GM23248 (cell line): ENCODE data around the gene ZFAND3. TPM values are rescaled to one million over a fixed set of nuclear protein-coding genes. Genes with fewer than 3 reads are reported as not detected.

Source experiments
- DNase-seq: peaks from one replicate; pipeline ENCODE4 v3.0.0-alpha.2; 2015
- H2AFZ ChIP-seq: fragments of 200-600 bp; sonication (generic); 2 replicates; pipeline ENCODE4 v1.6.1; 2016; ENCODE audit warnings: antibody characterized with exemption
- H3F3A ChIP-seq: fragments of 200-600 bp; sonication (generic); 2 replicates; pipeline ENCODE4 v1.6.1; 2016; ENCODE audit warnings: mild to moderate bottlenecking, antibody characterized with exemption, mixed run types; ENCODE audit not compliant: insufficient read depth
- H3K27ac ChIP-seq: fragments of 200-600 bp; sonication (generic); 2 replicates; pipeline ENCODE4 v1.5.1; 2016; ENCODE audit warnings: mild to moderate bottlenecking
- H3K27me3 ChIP-seq: fragments of 200-600 bp; sonication (generic); replicated peaks from 2 replicates; pipeline ENCODE4 v1.6.1; 2016; ENCODE audit warnings: mild to moderate bottlenecking; ENCODE audit not compliant: insufficient read depth
- H3K36me3 ChIP-seq: fragments of 200-600 bp; sonication (generic); 2 replicates; pipeline ENCODE4 v1.6.1; 2016; ENCODE audit warnings: low read depth, mild to moderate bottlenecking
- H3K4me1 ChIP-seq: fragments of 200-600 bp; sonication (generic); 2 replicates; pipeline ENCODE4 v1.6.1; 2016; ENCODE audit warnings: mild to moderate bottlenecking; ENCODE audit not compliant: insufficient read depth
- H3K4me2 ChIP-seq: fragments of 200-600 bp; sonication (generic); one replicate; pipeline ENCODE4 v1.6.1; 2016; ENCODE audit warnings: mild to moderate bottlenecking; ENCODE audit not compliant: unreplicated experiment
- H3K4me3 ChIP-seq: fragments of 200-600 bp; sonication (generic); 2 replicates; pipeline ENCODE4 v1.5.1; 2016; ENCODE audit warnings: mild to moderate bottlenecking
- H3K79me2 ChIP-seq: fragments of 200-600 bp; sonication (generic); 2 replicates; pipeline ENCODE4 v1.6.1; 2016; ENCODE audit warnings: mild to moderate bottlenecking; ENCODE audit not compliant: insufficient read depth
- H3K9ac ChIP-seq: fragments of 200-600 bp; sonication (generic); 2 replicates; pipeline ENCODE4 v1.6.1; 2016; ENCODE audit warnings: mild to moderate bottlenecking
- H3K9me2 ChIP-seq: fragments of 200-600 bp; sonication (generic); 2 replicates; pipeline ENCODE4 v1.6.1; 2016; ENCODE audit warnings: mixed run types, mild to moderate bottlenecking, moderate library complexity; ENCODE audit not compliant: insufficient read depth
- H3K9me3 ChIP-seq: fragments of 200-600 bp; sonication (generic); one replicate; pipeline ENCODE4 v1.6.1; 2017; ENCODE audit warnings: low read depth
- H4K20me1 ChIP-seq: fragments of 200-600 bp; sonication (generic); 2 replicates; pipeline ENCODE4 v1.6.0; 2016; ENCODE audit not compliant: insufficient read depth
- EZH2 ChIP-seq: fragments of 200-600 bp; sonication (generic); IDR thresholded peaks from 2 replicates; pipeline ENCODE4 v1.6.1; 2018; ENCODE audit warnings: antibody characterized with exemption, mild to moderate bottlenecking; ENCODE audit not compliant: insufficient read depth, poor library complexity, severe bottlenecking
- EZH2phosphoT487 ChIP-seq: fragments of 200-600 bp; sonication (generic); IDR thresholded peaks from 2 replicates; pipeline ENCODE4 v1.6.1; 2018; ENCODE audit warnings: antibody characterized with exemption, moderate library complexity, mild to moderate bottlenecking, low read depth; ENCODE audit not compliant: insufficient read depth
- WGBS, 2 experiments: methylation state at CpG; one replicate each; pipeline ENCODE4 v1.1.6; 2015 to 2017; ENCODE audit warnings: low lambda C conversion rate in 2 of 2, low coverage in 1 of 2; ENCODE audit errors: missing lambda C conversion rate in 2 of 2; 5-methylcytosine and 5-hydroxymethylcytosine counted together
- in situ Hi-C: fragments of 300-500 bp; cut with MboI; formaldehyde crosslinking; loops from 2 replicates; pipeline ENCODE4 v1.15.0; 2020
- polyA plus RNA-seq: library from polyadenylated mRNA; unstranded; fragments of >200 nt; fragmentation: Nextera tagmentation; extraction: Ambion mirVana; gene quantifications from 2 replicates; pipeline ENCODE4 v1.2.1, GENCODE V29; 2016
- total RNA-seq: library from RNA; depleted of rRNA; stranded (reverse); fragments of >200 nt; shearing (Covaris generic); gene quantifications from 2 replicates; pipeline ENCODE4 v1.2.3, GENCODE V29; 2014

ZFAND3 gene
- total and polyA plus RNA-seq, 2 experiments from 2014 or later, result 27.5 to 40.0 TPM

DNA sequence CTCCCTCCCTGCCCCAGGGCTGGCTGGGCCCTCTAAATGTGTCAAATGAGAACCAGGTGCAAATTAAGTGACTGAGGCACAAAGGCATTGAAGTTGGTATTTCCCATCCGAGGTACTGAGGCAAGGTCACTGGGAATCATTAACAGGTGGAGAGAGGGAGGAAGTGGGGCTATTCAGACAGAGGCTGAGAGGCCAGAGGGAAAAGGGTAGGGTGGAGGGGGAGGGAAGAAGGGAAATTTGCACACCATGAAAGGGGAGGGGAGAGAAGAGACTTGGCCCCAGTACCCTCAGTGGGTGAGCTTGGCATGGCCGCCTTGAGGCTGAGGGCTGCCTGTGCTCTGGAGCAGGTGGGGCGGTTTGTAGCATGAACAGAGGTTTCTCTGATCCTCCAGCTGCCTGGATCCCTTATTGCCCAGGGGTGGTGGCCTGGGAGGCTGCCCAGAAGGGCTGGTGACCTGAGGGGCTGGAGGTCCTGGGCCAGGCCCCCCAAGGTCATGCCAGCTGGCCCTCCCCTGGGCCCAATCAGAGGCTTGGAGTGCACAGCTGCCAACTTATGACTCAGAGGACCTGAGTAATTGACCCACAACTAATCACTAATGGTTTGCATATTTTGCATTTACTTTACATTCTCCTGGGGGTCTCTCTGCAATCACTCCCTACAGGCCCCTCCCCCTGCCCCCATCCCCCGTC lies 40.3 kb upstream of the ZFAND3 start:
- in situ Hi-C loops, result no loop called here
- TF ChIP-seq EZH2, result no peak
- no peak for TF ChIP-seq EZH2phosphoT487
- DNase-seq, result peak; percentile 49
- H3K27me3 ChIP-seq, result no peaks in the 10 kb centered on the region
- no peak overlapping the region for H2AFZ ChIP-seq
- no peak overlapping the region for H3K4me3 ChIP-seq
- WGBS, 2 experiments, result 68 to 69% methylated on average over 3 to 4 of the region's 4 CpGs
- H3K4me2 ChIP-seq, result no peak overlapping the region
- no peaks in the 10 kb centered on the region for H3K9me2 ChIP-seq
- H3K36me3 ChIP-seq, result no peaks in the 10 kb centered on the region
- H3K9ac ChIP-seq, result no peak overlapping the region
- H4K20me1 ChIP-seq, result no peaks in the 10 kb centered on the region
- peaks cover 13% of the 10 kb centered on the region for H3K4me1 ChIP-seq
- no peak overlapping the region for H3K27ac ChIP-seq
- H3K79me2 ChIP-seq, result no peaks in the 10 kb centered on the region
- H3K9me3 ChIP-seq, result no peaks in the 10 kb centered on the region
- H3F3A ChIP-seq, result no peaks in the 10 kb centered on the region

DNA sequence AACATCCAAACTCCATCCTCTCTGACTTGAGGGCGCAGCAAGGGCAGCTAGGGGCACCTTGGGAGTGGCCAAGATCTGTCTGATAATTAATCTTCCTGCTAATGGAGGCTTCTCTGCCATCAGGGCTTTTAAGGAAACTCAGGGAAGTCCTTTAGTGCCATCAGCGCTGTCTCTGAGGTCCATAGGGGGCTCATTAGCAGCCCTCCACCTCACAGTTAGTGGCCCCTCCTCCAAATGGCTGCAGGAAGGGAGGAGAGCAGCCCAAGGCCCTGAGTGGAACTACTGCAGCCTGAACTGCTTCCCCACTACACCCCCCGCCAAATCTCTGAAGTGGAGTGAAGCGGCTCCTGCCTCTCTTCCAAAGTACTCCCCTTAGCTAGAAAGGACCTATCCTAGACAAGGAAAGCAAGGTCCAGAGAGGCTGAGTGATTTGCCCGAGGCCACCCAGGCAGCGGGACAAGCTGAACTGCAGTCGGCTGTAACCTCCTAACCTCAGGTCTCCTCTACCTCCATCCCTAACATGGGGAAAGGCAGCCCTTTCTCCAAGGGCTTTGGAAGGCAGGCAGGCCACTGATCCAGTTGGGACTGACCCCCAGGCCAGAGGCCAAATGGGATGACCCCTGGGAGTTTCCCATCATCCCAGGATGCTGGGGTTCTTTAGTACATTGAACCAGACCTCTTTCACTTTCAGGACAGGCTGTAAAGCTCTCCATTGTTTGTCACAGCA lies 39.5 kb upstream of the ZFAND3 start:
- no peak for TF ChIP-seq EZH2phosphoT487
- TF ChIP-seq EZH2, result no peak
- Histone ChIP-seq H2AFZ (no peak overlapping the region), H3K4me3 (no peak overlapping the region), H3K9me2 (no peaks in the 10 kb centered on the region), H3K79me2 (no peaks in the 10 kb centered on the region), H3F3A (no peaks in the 10 kb centered on the region), H3K27ac (no peak overlapping the region), H4K20me1 (no peaks in the 10 kb centered on the region), H3K4me2 (no peak overlapping the region), H3K36me3 (no peaks in the 10 kb centered on the region), H3K9me3 (no peaks in the 10 kb centered on the region), H3K4me1 (peaks cover 18% of the 10 kb centered on the region), H3K27me3 (no peaks in the 10 kb centered on the region), H3K9ac (no peak overlapping the region)
- in situ Hi-C loops, result no loop called here
- no peak for DNase-seq
- 95 to 96% methylated on average over 7 of the region's 7 CpGs for WGBS, 2 experiments

DNA sequence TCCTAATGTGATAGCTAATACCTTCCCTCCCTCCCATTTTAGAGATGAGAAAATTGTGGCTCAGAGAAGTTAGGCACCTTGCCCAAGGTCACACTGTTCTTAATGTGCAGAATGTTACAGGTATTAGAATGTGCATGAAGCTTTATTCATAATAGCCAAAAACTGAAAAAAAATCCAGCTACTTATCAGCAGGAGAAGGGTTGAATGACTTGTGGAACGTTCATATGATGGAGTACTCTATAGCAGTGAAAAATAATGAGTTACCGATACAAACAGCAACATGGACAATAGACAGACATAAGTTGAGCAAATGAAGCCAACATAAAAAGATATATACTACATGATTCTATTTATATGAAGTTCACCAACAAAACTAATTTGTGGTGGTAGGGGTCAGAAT lies 37.7 kb upstream of the ZFAND3 start:
- Histone ChIP-seq H3K4me3 (no peak overlapping the region), H3K9me2 (no peaks in the 10 kb centered on the region), H2AFZ (no peak overlapping the region), H3K27ac (no peak overlapping the region), H3K9me3 (no peaks in the 10 kb centered on the region), H3F3A (no peaks in the 10 kb centered on the region), H3K36me3 (no peaks in the 10 kb centered on the region), H3K9ac (no peak overlapping the region), H4K20me1 (no peaks in the 10 kb centered on the region), H3K27me3 (no peaks in the 10 kb centered on the region), H3K4me2 (no peak overlapping the region), H3K79me2 (no peaks in the 10 kb centered on the region), H3K4me1 (peaks cover 18% of the 10 kb centered on the region)
- in situ Hi-C loops, result no loop called here
- no peak for TF ChIP-seq EZH2phosphoT487
- no peak for TF ChIP-seq EZH2
- WGBS, 2 experiments, result 68 to 69% methylated on average over 2 of the region's 2 CpGs
- DNase-seq, result no peak

GRCh38 chr6:37783025-37783855 lies 36.3 kb upstream of the ZFAND3 start:
- peak overlapping the region; percentile 71 for H3K9ac ChIP-seq
- H4K20me1 ChIP-seq, result no peaks in the 10 kb centered on the region
- no peaks in the 10 kb centered on the region for H3K9me3 ChIP-seq
- no peaks in the 10 kb centered on the region for H3K36me3 ChIP-seq
- peak overlapping the region; percentile 64 for H3K4me3 ChIP-seq
- no peaks in the 10 kb centered on the region for H3K27me3 ChIP-seq
- peak overlapping the region; percentile 36 for H3K27ac ChIP-seq
- DNase-seq, result peak; percentile 63
- no peaks in the 10 kb centered on the region for H3K79me2 ChIP-seq
- in situ Hi-C loops, result no loop called here
- TF ChIP-seq EZH2 (no peak), EZH2phosphoT487 (no peak)
- H3K4me2 ChIP-seq, result peak overlapping the region; percentile 86
- H3K4me1 ChIP-seq, result peaks cover 18% of the 10 kb centered on the region
- H2AFZ ChIP-seq, result peak overlapping the region; percentile 92
- H3K9me2 ChIP-seq, result no peaks in the 10 kb centered on the region
- 12 to 13% methylated on average over 25 to 26 of the region's 26 CpGs for WGBS, 2 experiments
- H3F3A ChIP-seq, result no peaks in the 10 kb centered on the region
